Stomach (tissue), 9 donors: Measurements from ENCODE around the gene HLA-DOB. TPM values are rescaled to one million over a fixed set of nuclear protein-coding genes. Genes with fewer than 3 reads are reported as not detected.

Experiments
- DNase-seq, 2 donors: peaks; one replicate each; pipeline versions ENCODE4 v3.0.0 to v3.0.0-alpha.2; 2013 to 2019
- H3K27ac ChIP-seq, 5 donors: fragments of 200-600 bp in 4 of 5; sonication (generic) in 4 of 5; one replicate each; pipeline ENCODE4 v1.5.1; 2013 to 2019; ENCODE audit warnings: mild to moderate bottlenecking in 1 of 5, moderate library complexity in 1 of 5
- H3K27me3 ChIP-seq, 3 donors: fragments of 200-600 bp; sonication (generic); one replicate each; pipeline ENCODE4 v1.5.1; 2017 to 2019; ENCODE audit warnings: mixed run types in 1 of 3
- H3K36me3 ChIP-seq, 4 donors: fragments of 200-600 bp; sonication (generic); 1 replicate in 3 of 4; 2 replicates in 1 of 4; pipeline ENCODE4 v1.5.1; 2016 to 2019
- H3K4me1 ChIP-seq, 4 donors: fragments of 200-600 bp; sonication (generic); one replicate each; pipeline ENCODE4 v1.5.1; 2016 to 2019
- H3K4me3 ChIP-seq, 4 donors: fragments of 200-600 bp; sonication (generic) in 3 of 4; one replicate each; pipeline ENCODE4 v1.5.1; 2016 to 2019; ENCODE audit warnings: mild to moderate bottlenecking in 1 of 4
- H3K9me3 ChIP-seq, 4 donors: fragments of 200-600 bp; sonication (generic); one replicate each; pipeline ENCODE4 v1.5.1; 2016 to 2019
- CTCF ChIP-seq, 7 experiments: fragments of 450-650 bp in 4 of 7; fragments of 200-600 bp in 3 of 7; sonication (generic) in 3 of 7; IDR thresholded peaks; one replicate each; pipeline ENCODE4 v1.5.1; 2016 to 2019; ENCODE audit warnings: antibody characterized with exemption in 7 of 7, control low read depth in 2 of 7, mild to moderate bottlenecking in 1 of 7
- EP300 ChIP-seq: sonication (generic); formaldehyde crosslinking; IDR thresholded peaks from one replicate; pipeline ENCODE4 v1.6.1; 2017; ENCODE audit warnings: antibody characterized with exemption
- POLR2A ChIP-seq, 4 donors: fragments of 450-650 bp; IDR thresholded peaks; one replicate each; pipeline ENCODE4 v1.6.1; 2016; ENCODE audit warnings: antibody characterized with exemption in 4 of 4, control low read depth in 2 of 4, mild to moderate bottlenecking in 1 of 4, moderate library complexity in 1 of 4
- POLR2AphosphoS5 ChIP-seq, 3 donors: sonication (generic); formaldehyde crosslinking; IDR thresholded peaks; one replicate each; pipeline ENCODE4 v1.6.1; 2016; ENCODE audit warnings: antibody characterized with exemption in 3 of 3
- WGBS, 5 donors: extraction: QIAGEN DNeasy Blood & Tissue Kit in 3 of 5; methylation state at CpG; one replicate each; pipeline versions ENCODE4 v1.1.5 to v1.1.7; 2013 to 2018; 5-methylcytosine and 5-hydroxymethylcytosine counted together
- intact Hi-C: fragments of 100-400 bp; cut with DNase I; formaldehyde crosslinking; loops from one replicate; pipeline ENCODE4 v1.15.1; 2023; ENCODE audit warnings: low total_unique reads
- polyA plus RNA-seq, 3 donors: library from polyadenylated mRNA; stranded (reverse); fragments of 200-250 nt; gene quantifications; one replicate each; pipeline ENCODE4 v1.2.3, GENCODE V29; 2013
- total RNA-seq, 5 donors: library from RNA; depleted of rRNA; stranded (reverse); fragments of >200 nt; gene quantifications; one replicate each; pipeline versions ENCODE4 v1.1.0 to v1.2.3, GENCODE V29; 2014 to 2016
- donor health status: healthy with polysubstance abuse.
- donor health status: Bipolar disorder and iron deficiency.
- donor health status: healthy.

Gene HLA-DOB
- total and polyA plus RNA-seq, 8 donors = 0.81 to 62.9 (median 2.1) TPM; not detected in 2

- intact Hi-C loops = no loop called here
- WGBS, 5 donors = 0% methylated on average over 46 to 68 of the region's 68 CpGs
- peaks cover 19 to 62% (median 48%) of the 10 kb centered on the region in 4 donors for H3K36me3 ChIP-seq
- peak in 1 of 4 donors; percentile 67 for TF ChIP-seq POLR2A (IDR thresholded peaks at IDR 0.05)
- peak in 5 of 7 experiments; percentile 66 to 93 (median 87) for TF ChIP-seq CTCF (IDR thresholded peaks at IDR 0.05)
- peak; percentile 86 to 94 (median 92) for TF ChIP-seq POLR2AphosphoS5 (IDR thresholded peaks at IDR 0.05)
- peak; percentile 82 for TF ChIP-seq EP300
- peaks cover 19 to 56% (median 43%) of the 10 kb centered on the region in 4 donors for H3K4me1 ChIP-seq
- peak within 1 kb of the TSS; percentile 58 to 94 (median 82) for H3K4me3 ChIP-seq
- peak within 1 kb of the TSS; percentile 90 to 99 (median 99) for H3K27ac ChIP-seq
- no peaks in the 10 kb centered on the region for H3K9me3 ChIP-seq
- peak; percentile 96 to 97 for DNase-seq
- no peaks in the 10 kb centered on the region for H3K27me3 ChIP-seq
These were observed 37.0 kb upstream of the HLA-DOB start, which contains the start of the genes PSMB9 and TAP1 for GRCh38 chr6:32853541-32854375. PSMB9 (plus strand) TSS chr6:32854192; CDS start chr6:32854230, 38 bp downstream. TAP1 (minus strand) TSS chr6:32853704; CDS start chr6:32853636, 68 bp downstream.

- no peak for TF ChIP-seq EP300
- no peak for TF ChIP-seq POLR2A (IDR thresholded peaks at IDR 0.05)
- TF ChIP-seq POLR2AphosphoS5 (IDR thresholded peaks at IDR 0.05) = no peak
- no peak for TF ChIP-seq CTCF (IDR thresholded peaks at IDR 0.05)
- Histone ChIP-seq H3K27ac (peak overlapping the region; percentile 90 to 99 (median 99)), H3K4me3 (peak overlapping the region; percentile 58 to 94 (median 82)), H3K9me3 (no peaks in the 10 kb centered on the region), H3K36me3 (peaks cover 26 to 62% (median 48%) of the 10 kb centered on the region in 4 donors), H3K4me1 (peaks cover 19 to 64% (median 47%) of the 10 kb centered on the region in 4 donors), H3K27me3 (no peaks in the 10 kb centered on the region)
- WGBS, 5 donors = 0 to 1% (median 0%) methylated on average over 14 to 41 of the region's 41 CpGs
- peak; percentile 47 to 67 for DNase-seq
- intact Hi-C loops = no loop called here
These were observed 36.2 kb upstream of the HLA-DOB start for GRCh38 chr6:32852844-32853540.

GRCh38 chr6:32852018-32852843 lies 35.4 kb upstream of the HLA-DOB start:
- Histone ChIP-seq H3K4me1 (peaks cover 19 to 69% (median 49%) of the 10 kb centered on the region in 4 donors), H3K27me3 (no peaks in the 10 kb centered on the region), H3K9me3 (no peaks in the 10 kb centered on the region), H3K36me3 (peaks cover 25 to 62% (median 49%) of the 10 kb centered on the region in 4 donors), H3K4me3 (peak overlapping the region; percentile 58 to 94 (median 82)), H3K27ac (peak overlapping the region; percentile 90 to 99 (median 99))
- intact Hi-C loops = no loop called here
- TF ChIP-seq POLR2A (IDR thresholded peaks at IDR 0.05) = no peak
- TF ChIP-seq CTCF (IDR thresholded peaks at IDR 0.05) = no peak
- TF ChIP-seq EP300 = no peak
- no peak for TF ChIP-seq POLR2AphosphoS5 (IDR thresholded peaks at IDR 0.05)
- 32 to 45% (median 41%) methylated on average over 21 to 23 of the region's 23 CpGs for WGBS, 5 donors
- DNase-seq = peak; percentile 44 to 46
